Right lobe of liver (tissue), 4 donors: ENCODE data around the gene MAN2B1.

Source experiments
- CTCF ChIP-seq, 4 donors: fragments of 200-600 bp in 3 of 4; fragments of 450-650 bp in 1 of 4; IDR thresholded peaks; one replicate each; pipeline versions ENCODE4 v1.5.1 to v1.8.0; 2016 to 2022; ENCODE audit warnings: antibody characterized with exemption in 4 of 4, mild to moderate bottlenecking in 2 of 4
- POLR2A ChIP-seq: fragments of 450-650 bp; IDR thresholded peaks from one replicate; pipeline ENCODE4 v1.6.1; 2017; ENCODE audit warnings: antibody characterized with exemption, mild to moderate bottlenecking
- donor health status: DM: no; HTN: no; CAD: no.
- donor health status: DM: no; HTN: no; CAD: no.
- donor health status: DM: no; HTN: yes; CAD: no.

DNA sequence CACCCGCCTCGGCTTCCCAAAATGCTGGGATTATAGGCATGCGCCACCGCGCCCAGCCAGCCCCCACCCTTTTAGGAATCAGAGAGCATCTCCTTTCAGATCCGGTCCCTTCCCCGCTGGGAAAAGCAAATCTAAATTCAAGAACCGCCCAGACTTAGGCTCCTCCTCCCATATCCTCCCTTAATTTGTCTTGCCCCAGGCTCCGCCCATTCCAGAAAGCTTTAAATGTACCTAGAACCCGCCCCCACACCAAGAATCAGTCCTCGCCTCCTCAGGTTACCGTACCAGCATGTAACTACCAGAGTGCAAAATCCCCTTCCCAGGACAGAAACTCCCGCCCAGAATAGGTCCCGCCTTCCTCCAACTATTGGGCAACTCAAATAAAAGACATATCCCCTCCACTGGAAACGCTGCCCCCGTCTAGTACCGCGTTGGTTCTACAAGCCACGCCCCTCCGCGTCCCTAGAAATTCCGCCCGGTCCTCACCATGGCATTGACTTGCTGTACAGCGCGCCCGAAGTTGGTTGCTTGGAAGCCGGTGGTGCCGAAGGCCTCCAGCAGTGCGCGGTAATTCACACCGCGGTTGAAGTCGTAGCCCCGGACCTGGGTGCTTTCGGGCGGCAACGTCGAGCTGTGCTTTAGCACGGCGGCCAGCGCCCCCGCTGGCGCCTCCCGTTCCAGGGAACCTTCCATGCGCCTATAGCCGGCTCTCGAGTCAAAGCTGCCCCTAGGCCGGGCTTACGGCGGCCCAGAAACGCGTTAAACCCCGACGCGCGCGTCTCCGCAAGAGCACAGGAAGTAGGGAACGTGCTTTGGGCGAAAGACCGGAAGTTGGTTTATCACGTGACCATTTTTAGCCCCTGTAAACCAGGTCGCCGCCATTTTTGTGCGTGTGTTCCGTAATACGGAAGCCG lies 14.8 kb upstream of the MAN2B1 start, which contains the start of gene DHPS:
- TF ChIP-seq CTCF (IDR thresholded peaks at IDR 0.05), result no peak
- TF ChIP-seq POLR2A, result peak; percentile 66
